GM12872 (cell line): ENCODE measurements around the gene JARID2.

Source experiments
- TF ChIP-seq, protein P1 (sequence below): IDR thresholded peaks from 3 replicates; pipeline ENCODE4 v1.5.1; 2011; ENCODE audit warnings: low read depth, mild to moderate bottlenecking, low read length, moderate library complexity; ENCODE audit not compliant: insufficient read depth

The JARID2 gene

DNA sequence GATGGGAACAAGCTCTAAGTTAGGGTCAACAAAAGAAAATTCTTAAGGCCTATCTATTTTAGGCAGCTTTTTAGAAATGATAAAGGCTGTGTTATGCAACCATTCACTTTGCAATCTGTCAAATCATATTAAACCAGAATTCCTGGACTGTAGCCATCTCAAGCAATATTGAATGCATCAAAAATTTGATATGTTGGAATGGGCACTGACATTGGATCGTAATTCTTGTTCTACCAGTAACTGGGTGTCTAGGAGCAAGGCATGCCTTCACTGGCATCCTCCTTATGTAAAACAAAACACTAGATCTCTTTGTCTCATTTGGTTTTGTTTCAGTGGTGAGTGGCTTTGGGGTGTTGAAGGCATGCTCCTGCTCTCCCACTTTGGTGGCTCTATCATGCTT, 145.6 kb downstream of the JARID2 start:
- TF ChIP-seq, protein P1, sequence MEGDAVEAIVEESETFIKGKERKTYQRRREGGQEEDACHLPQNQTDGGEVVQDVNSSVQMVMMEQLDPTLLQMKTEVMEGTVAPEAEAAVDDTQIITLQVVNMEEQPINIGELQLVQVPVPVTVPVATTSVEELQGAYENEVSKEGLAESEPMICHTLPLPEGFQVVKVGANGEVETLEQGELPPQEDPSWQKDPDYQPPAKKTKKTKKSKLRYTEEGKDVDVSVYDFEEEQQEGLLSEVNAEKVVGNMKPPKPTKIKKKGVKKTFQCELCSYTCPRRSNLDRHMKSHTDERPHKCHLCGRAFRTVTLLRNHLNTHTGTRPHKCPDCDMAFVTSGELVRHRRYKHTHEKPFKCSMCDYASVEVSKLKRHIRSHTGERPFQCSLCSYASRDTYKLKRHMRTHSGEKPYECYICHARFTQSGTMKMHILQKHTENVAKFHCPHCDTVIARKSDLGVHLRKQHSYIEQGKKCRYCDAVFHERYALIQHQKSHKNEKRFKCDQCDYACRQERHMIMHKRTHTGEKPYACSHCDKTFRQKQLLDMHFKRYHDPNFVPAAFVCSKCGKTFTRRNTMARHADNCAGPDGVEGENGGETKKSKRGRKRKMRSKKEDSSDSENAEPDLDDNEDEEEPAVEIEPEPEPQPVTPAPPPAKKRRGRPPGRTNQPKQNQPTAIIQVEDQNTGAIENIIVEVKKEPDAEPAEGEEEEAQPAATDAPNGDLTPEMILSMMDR, result no peak

DNA sequence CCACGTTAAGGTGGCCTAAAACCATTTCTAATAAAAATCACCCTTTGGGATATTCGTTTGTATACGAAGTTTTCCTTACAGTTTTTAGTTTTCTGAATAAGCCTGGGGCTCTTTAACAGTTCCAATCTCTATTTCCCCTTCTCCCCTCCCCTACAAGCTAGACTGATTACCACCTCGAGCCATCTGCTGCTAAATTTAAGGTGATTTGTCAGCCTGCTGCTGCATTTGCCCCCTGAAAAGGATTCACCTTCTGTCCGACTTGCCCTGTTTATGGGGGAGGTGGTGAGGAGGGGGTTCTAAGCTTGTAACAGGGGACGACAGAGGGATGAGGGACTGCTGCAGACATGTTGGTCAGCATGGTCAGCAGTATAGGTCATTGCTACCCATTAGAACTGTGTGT, 146.3 kb downstream of the JARID2 start:
- TF ChIP-seq, protein P1, result no peak

DNA sequence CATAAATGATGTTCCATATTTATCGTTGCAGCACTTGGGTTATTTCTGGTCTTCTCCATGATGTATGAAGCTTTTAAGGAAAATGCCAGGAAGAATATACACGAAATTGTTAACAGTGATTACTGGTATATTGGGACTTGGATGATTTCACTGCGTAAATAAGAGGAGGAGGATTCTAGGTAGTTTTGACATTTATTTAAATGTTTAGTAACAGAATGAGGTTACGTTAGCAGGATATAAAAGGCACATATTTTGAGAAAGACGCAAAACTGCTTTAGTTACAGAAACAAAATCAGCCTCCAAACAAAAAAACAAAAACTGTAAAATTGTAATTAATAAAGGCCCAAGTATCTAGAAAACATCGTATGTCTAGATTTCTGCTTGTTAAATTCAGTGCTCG, 147.7 kb downstream of the JARID2 start:
- TF ChIP-seq, protein P1, result no peak

GRCh38 chr6:15395087-15395486, 149.2 kb downstream of the JARID2 start:
- TF ChIP-seq, protein P1, result no peak

GRCh38 chr6:15396808-15397207, 150.9 kb downstream of the JARID2 start:
- TF ChIP-seq, protein P1, result no peak

DNA sequence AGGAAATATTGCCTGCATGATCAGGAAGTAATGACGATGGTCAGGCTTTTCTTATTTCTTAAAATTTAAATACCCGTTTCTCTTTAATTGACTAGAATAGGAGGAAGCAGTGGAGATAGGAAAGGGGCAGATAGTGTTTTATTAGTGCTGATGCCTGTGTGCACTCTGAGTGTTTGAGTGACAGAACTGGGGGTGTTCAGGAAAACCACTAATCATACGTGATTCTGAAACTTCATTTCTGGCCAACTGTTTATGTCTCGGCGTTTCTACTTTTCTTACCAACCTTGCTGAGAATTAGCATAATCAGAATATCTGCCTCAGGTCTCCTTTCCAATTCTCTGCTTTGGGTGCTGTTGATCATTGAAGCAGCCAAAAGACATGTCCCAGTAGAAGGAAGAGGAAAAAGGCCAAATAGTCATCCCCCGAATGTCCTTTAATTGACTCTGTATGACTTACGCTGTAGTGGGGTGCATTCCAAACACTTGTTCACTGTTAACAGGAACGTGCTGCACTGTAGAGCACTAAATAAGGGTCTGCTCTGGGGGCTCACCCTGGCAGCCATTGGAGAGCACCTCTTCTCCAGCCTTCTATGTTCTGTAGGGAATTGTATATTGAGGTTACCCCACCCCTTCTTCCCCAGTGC, 152.9 kb downstream of the JARID2 start:
- TF ChIP-seq, protein P1, result no peak

GRCh38 chr6:15399641-15400470, 154.0 kb downstream of the JARID2 start:
- TF ChIP-seq, protein P1, result no peak
